ENCODE measurements around the gene ITGB1BP2.
"Not testable (repeated sequence)": the region's sequence is repeated elsewhere in the genome, so short reads cannot be mapped to it uniquely, and the experiment has no call there.

The ITGB1BP2 gene

GRCh38 chrX:71292669-71293365 is 8.7 kb upstream of the ITGB1BP2 start:
- TF ChIP-seq CTCF (IDR thresholded peaks at IDR 0.05; ENCODE audit: low read depth, low read length, missing control alignments) = no peak
- no peak overlapping the region for H3K4me3 ChIP-seq (replicated peaks; ENCODE audit: low read depth, low read length)
- DNase-seq (ENCODE audit: extremely low read depth, low read depth) = no peak

GRCh38 chrX:71296806-71297205 is 4.7 kb upstream of the ITGB1BP2 start:
- DNase-seq (ENCODE audit: extremely low read depth, low read depth) = no peak
- no peak overlapping the region for H3K4me3 ChIP-seq (replicated peaks; ENCODE audit: low read depth, low read length)
- no peak for TF ChIP-seq CTCF (IDR thresholded peaks at IDR 0.05; ENCODE audit: low read depth, low read length, missing control alignments)

- no peak for DNase-seq (ENCODE audit: extremely low read depth, low read depth)
- no peak for TF ChIP-seq CTCF (IDR thresholded peaks at IDR 0.05; ENCODE audit: low read depth, low read length, missing control alignments)
- no peak overlapping the region for H3K4me3 ChIP-seq (replicated peaks; ENCODE audit: low read depth, low read length)
Measured at GRCh38 chrX:71298119-71298518, 3.4 kb upstream of the ITGB1BP2 start.

GRCh38 chrX:71300064-71300463 is 1.5 kb upstream of the ITGB1BP2 start:
- H3K4me3 ChIP-seq (replicated peaks; ENCODE audit: low read depth, low read length); DNase-seq (ENCODE audit: extremely low read depth, low read depth): not testable (repeated sequence)

GRCh38 chrX:71300495-71300894 is 1.1 kb upstream of the ITGB1BP2 start:
- not testable (repeated sequence) for DNase-seq (ENCODE audit: extremely low read depth, low read depth); H3K4me3 ChIP-seq (replicated peaks; ENCODE audit: low read depth, low read length)

- no peak for DNase-seq (ENCODE audit: extremely low read depth, low read depth)
- no peak overlapping the region for H3K4me3 ChIP-seq (replicated peaks; ENCODE audit: low read depth, low read length)
- TF ChIP-seq CTCF (IDR thresholded peaks at IDR 0.05; ENCODE audit: low read depth, low read length, missing control alignments) = no peak
Measured at GRCh38 chrX:71302461-71303213, 1.1 kb downstream of the ITGB1BP2 start.

- DNase-seq (ENCODE audit: extremely low read depth, low read depth) = no peak
- H3K4me3 ChIP-seq (replicated peaks; ENCODE audit: low read depth, low read length) = no peak overlapping the region
- no peak for TF ChIP-seq CTCF (IDR thresholded peaks at IDR 0.05; ENCODE audit: low read depth, low read length, missing control alignments)
Measured at GRCh38 chrX:71304561-71304960, 3.0 kb downstream of the ITGB1BP2 start.

- no peak overlapping the region for H3K4me3 ChIP-seq (replicated peaks; ENCODE audit: low read depth, low read length)
- TF ChIP-seq CTCF (IDR thresholded peaks at IDR 0.05; ENCODE audit: low read depth, low read length, missing control alignments) = no peak
- no peak for DNase-seq (ENCODE audit: extremely low read depth, low read depth)
Measured at GRCh38 chrX:71315917-71316316, 14.4 kb downstream of the ITGB1BP2 start.

GRCh38 chrX:71316959-71317358 is 15.4 kb downstream of the ITGB1BP2 start:
- not testable (repeated sequence) for DNase-seq (ENCODE audit: extremely low read depth, low read depth); H3K4me3 ChIP-seq (replicated peaks; ENCODE audit: low read depth, low read length)

Measured in HFF-Myc (cell line).